NCI-H82 (cell line): ENCODE measurements around the gene NLRC5.

Source experiments
- DNase-seq: peaks from one replicate; lab custom pipeline; 2025; lab: John Stamatoyannopoulos, UW

Gene NLRC5

GRCh38 chr16:57125969-57126368 lies 136.6 kb downstream of the NLRC5 start:
- no peak for DNase-seq

GRCh38 chr16:57126411-57126810 lies 137.1 kb downstream of the NLRC5 start:
- no peak for DNase-seq

GRCh38 chr16:57127037-57127763 lies 137.8 kb downstream of the NLRC5 start:
- DNase-seq: no peak

- DNase-seq: no peak
These were observed 138.5 kb downstream of the NLRC5 start for GRCh38 chr16:57127836-57128235.

GRCh38 chr16:57128771-57129389 lies 139.5 kb downstream of the NLRC5 start:
- DNase-seq: no peak

- DNase-seq: no peak
These were observed 141.6 kb downstream of the NLRC5 start for GRCh38 chr16:57130950-57131321.

- no peak for DNase-seq
These were observed 142.1 kb downstream of the NLRC5 start for GRCh38 chr16:57131351-57131970.

- DNase-seq: no peak
These were observed 143.1 kb downstream of the NLRC5 start for GRCh38 chr16:57132470-57132869.

- no peak for DNase-seq
These were observed 143.7 kb downstream of the NLRC5 start for GRCh38 chr16:57133031-57133430.
